HG02870 (cell line): ENCODE measurements around the gene ACTN4.

Experiments used
- ATAC-seq: cut with Tn5 transposase; IDR thresholded peaks from one replicate; pipeline ENCODE4 v1.9.1; 2021; ENCODE audit warnings: mild to moderate bottlenecking, moderate library complexity; ENCODE audit not compliant: unreplicated experiment

ACTN4 gene

GRCh38 chr19:38708413-38709024 is 61.1 kb downstream of the ACTN4 start:
- ATAC-seq = no peak

DNA sequence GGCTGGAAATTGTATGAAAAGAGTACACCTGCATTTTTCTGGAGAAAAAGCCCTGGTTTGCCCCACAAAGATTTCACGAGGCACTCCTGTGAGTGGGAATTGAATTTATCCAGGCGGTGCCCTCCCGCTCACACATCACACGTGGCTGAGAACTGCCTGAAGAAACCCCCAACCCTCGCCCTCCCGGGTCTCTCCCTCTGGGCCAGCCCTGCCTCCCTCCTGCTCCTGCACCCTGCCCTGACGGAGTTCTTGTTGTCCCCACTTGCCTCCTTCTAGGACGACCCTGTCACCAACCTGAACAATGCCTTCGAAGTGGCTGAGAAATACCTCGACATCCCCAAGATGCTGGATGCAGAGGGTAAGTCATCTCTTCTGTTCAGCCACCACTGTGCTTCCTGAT is 61.7 kb downstream of the ACTN4 start:
- ATAC-seq = no peak

DNA sequence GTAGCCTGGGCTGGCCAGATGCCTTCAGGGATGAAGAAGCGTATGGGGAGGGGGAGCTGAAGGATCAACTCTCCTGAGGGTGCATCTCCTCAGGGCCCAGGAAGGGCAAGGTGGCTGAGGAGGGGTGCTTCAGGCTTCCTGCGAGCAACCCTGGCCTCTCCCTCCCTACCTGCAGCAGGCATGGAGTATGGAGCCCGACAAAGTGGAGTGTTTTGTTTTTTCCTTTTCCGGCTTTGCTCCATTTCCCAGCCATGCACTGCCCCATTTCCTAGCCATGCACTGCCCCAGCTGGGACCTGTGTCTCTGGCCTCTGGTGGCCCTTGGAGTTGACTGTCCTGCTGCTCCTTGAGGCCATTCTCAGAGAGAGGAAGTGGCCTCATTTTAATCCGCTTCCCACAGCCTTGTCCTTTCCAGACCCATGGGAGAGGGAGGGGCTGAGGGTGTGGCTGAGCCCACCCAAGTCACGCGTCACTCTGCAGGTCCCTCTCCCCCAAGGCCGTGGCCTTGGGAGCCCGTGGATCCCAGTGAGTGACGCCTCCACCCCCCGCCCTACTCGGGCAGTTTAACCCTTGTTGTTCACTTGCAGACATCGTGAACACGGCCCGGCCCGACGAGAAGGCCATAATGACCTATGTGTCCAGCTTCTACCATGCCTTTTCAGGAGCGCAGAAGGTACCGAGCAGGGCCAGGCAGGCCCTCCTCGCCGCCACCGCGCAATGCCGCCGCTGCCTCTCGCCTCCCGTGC is 62.4 kb downstream of the ACTN4 start:
- ATAC-seq = no peak

DNA sequence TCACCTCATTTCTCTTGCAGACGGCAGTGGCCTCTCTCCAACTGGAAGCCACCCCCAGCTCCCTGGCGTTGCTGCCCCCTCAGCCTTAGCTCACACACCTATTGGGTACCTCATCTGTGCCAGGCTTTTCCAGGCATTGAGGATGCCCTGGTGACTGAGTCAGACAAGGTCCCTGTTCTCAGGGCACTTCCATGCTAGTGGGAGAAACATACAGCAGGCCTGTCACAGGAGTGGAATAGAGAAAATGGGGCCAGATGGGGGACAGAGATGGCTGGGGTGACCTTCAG is 62.9 kb downstream of the ACTN4 start:
- ATAC-seq = no peak

DNA sequence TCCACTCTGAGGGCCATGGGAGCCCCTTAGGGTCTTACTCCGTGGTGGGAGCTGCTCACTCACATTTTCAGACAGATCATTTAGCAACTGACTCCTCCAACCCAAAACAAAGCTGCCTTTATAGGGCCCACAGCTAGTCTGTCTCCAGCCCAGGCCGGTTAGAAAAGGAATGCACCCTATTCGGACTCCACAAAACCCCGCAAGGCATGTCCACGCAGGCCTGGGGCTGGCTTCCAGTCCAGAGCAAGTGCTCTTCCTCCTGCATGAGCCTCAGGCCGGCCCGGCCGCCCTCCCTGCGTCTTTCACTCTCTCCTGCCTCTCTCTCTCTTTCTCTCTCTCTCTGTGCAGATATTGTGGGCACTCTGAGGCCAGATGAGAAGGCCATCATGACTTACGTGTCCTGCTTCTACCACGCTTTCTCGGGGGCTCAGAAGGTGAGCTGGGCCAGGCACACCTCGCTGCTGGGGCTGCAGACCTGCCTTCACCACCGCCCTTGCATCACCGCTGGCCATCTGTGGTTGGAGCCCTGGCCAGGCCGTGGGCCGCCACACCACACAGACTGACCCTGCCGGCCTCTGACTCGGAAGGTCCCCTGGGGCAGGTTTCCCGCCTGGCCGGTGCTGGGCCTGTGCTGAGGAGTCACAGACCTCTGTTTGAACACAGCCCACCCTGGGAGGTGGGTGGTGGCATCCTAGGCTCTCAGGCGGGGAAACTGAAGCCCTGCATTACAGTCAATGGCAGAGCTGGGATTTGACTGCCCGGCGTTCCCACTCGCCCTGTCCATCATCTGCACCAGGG is 63.7 kb downstream of the ACTN4 start:
- ATAC-seq = no peak

DNA sequence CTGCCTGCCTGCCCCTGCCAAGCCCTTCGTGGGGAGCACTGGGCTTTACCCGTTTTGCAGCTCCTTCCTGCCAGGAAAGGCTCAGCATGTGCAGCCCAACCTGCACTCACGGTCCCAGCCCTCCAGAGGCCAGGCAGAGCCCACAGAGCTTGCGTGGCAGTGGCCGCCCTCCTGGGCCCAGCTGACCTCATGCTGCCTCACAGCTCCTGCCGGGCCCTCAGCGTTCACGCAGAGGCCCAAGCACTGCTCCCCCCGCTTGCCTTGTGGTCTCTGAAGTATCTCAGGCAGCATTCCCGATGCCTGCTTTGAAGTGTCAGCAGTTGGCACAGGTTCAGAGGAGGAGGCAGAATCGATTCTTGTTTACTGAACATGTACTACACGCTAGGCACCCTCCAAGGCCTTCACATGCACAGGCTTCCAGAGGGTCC is 64.3 kb downstream of the ACTN4 start:
- no peak for ATAC-seq

DNA sequence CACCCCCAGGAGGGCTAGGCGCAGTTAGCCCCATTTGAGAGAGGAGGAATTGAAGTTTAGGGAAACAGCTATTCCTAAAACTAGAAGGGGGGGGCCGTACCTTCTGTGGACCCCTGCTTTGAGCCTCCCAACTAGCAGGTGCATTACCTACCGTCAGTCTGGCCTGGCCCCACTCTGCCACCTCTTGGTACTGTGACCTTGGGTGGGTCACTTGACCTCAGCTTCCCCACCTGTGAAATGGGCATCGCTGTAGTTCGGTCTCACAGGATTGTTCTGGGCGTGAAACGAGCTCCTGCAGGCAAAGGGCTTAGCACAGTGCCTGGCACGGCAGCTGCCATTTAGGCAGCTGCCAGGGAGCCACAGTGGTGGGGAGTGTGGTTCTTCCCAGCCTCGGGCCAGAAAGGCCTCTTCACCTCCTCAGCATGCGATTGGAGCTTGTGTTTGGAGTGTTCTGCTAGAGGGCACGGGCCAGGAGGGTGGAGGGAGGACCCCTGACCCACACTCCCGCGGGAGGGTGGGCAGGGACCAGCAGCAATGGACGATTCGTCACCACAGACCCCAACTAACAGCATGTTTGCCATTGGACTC is 64.8 kb downstream of the ACTN4 start:
- ATAC-seq = no peak

DNA sequence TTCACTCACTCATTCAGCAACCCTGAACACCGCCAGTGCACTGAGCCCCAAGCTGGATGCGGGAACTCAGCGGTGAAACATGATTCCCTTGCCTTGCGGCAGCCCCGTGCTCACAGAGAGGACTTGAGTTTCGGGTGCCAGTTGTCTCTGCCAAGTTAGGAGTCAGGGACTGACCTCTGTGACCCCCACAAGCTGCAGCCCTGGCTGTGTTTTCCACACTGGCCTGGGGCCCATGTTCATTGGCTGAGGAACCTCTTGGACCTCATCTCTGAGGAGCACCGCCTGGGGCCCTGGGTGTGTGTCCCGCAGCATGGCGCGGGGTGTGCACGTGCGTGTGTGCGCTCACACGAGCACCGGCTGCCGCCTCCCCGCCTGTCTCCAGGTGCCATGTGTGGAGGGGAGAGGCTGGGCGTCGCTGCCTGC is 65.8 kb downstream of the ACTN4 start:
- ATAC-seq = no peak

GRCh38 chr19:38713865-38714264 is 66.4 kb downstream of the ACTN4 start:
- no peak for ATAC-seq

GRCh38 chr19:38714354-38714778 is 66.9 kb downstream of the ACTN4 start:
- no peak for ATAC-seq

GRCh38 chr19:38715555-38715954 is 68.1 kb downstream of the ACTN4 start:
- no peak for ATAC-seq

GRCh38 chr19:38717051-38717450 is 69.6 kb downstream of the ACTN4 start:
- no peak for ATAC-seq

DNA sequence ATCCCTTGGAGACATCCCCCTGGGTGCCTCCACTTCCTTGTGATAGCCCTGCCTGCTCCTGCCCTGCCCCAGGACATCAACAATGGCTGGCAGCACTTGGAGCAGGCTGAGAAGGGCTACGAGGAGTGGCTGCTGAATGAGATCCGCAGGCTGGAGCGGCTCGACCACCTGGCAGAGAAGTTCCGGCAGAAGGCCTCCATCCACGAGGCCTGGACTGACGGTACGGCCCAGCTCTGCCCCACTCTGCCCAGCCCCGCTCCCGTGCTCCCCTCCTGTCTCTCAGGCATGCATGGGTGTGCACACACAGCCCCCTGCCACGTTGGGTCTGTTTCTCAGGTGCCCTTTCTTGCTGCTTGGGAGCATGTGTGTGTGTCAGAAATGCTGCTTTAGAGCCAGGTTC is 70.4 kb downstream of the ACTN4 start:
- ATAC-seq = no peak

DNA sequence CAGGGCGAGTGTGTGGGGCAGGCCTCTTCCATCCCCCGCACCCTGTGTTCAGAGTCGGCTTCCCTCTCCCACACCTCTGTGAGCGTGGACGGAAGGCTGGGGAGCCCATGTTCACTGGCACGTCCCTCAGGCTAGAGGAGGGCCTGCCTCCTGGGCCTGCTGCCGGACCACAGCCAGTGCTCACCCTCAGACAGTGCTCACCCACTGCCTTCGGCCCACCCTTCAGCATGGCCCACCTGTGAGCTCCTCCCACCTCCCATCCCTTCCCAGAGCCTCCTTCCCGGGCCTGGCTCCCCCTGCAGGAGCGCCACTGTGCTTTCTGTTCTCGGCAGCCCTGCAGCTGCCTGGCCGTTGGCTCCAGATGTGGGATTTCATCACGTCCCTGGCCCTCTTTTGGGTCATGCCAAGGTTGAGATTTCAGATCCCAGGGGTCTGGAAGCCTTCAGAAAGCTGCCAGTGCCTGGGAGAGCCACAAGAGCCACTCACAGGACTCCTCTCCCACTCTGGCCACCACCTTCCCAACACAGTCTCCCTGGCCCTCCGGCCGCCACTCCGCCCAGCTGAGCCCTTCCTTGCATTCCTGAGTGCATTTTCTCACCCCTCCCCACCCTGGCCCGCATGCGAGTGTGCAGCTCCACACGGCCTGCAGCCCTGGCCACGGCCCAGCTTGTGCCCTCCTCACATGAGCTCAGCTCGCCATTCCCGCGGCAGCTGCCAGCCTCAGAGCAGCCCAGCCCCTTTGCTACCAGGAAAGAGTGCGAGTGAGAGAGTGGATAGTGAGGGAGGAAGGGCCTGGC is 71.5 kb downstream of the ACTN4 start:
- no peak for ATAC-seq

GRCh38 chr19:38719761-38720558 is 72.5 kb downstream of the ACTN4 start:
- no peak for ATAC-seq

- ATAC-seq = no peak
Measured at GRCh38 chr19:38720559-38721236, 73.2 kb downstream of the ACTN4 start.

DNA sequence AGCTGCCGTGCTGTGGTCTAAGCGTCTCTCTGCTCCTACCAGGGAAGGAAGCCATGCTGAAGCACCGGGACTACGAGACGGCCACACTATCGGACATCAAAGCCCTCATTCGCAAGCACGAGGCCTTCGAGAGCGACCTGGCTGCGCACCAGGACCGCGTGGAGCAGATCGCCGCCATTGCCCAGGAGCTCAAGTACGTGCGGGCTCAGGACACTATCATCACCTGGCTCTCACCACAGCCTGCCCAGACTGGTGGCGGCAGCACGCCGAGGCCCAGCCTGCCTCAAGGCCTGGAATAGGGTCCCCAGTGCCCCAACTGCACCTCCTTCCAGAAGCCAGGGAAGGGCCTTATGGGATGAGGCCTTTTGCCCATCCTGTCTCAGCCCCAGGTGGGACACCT is 74.0 kb downstream of the ACTN4 start:
- no peak for ATAC-seq

GRCh38 chr19:38721979-38722773 is 74.7 kb downstream of the ACTN4 start:
- ATAC-seq = no peak
